HG03175 (cell line): ENCODE data around the gene SNN.

Experiments used
- ATAC-seq: cut with Tn5 transposase; IDR thresholded peaks from one replicate; pipeline ENCODE4 v1.9.1; 2021; ENCODE audit warnings: mild to moderate bottlenecking, moderate library complexity; ENCODE audit not compliant: unreplicated experiment

The SNN gene

DNA sequence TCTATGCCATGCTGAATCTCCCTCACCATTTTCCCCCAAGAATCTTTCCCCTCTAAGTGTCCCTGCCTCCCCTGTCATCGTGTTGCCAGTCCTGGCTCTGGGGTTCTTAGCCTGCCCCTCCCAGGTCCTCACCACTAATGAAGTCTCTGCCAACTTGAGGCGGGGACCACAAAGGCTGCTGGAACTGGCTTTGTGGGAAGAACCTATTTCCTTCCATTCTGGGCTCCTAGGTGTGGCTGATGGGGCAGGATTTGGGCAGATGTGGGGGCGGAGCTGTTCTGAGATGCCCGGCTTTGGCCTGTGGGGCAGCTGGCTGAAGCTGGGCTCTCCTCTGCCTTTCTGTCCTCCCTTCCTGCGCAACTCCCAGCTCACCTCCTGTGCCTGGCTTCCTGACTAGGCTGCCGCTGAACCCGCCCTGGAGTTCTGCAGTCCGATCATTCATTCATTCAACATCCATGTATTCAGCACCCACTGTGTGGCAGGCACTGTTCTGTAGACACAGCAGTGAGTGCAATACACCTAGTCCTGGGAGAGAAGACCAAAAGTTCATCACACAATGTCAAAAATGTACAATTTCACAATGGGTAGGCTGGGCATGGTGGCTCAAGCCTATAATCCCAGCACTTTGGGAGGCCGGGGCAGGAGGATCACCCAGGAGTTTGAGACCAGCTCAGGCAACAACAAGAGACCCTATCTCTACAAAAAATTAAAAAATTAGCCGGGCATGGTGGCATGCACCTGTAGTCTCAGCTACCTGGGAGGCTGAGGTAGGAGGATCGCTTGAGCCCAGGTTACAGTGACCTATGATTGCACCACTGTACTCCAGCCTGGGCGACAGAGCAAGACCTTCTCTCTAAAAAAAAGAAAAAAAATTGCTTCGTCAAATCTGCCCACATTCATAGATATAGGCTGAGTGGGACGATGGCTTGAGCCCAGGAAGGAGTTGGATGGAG, 1.9 kb upstream of the SNN start:
- no peak for ATAC-seq

DNA sequence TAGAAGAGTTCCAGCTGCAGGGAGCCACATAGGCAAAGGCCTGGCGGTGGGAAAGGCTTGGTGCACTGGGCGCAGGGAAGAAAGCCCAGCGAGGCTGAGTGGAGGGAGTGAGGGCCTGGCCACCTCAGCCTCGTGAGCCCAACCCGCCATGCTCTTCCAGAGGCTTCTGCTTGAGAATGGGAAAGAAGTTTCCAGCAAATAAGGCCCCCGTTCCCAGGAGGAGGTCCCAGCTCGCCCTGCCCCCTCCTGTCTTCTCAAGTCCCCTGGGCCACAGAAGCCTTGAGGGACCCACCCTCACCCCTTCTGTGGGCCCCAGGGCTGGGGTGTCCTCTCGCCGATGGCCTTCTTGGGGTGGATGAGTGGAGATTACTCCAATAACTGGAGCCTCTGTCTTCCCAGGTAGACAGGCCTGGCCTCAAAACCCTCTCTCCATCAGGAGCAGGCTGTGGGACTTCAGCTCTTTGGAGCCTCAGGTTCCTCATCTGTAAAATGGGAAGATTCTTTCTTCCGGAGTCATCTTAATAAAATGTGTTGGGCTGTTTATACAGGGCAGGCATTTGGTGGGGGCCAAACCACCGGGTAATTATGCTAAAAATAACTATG, 933 bp upstream of the SNN start:
- no peak for ATAC-seq

DNA sequence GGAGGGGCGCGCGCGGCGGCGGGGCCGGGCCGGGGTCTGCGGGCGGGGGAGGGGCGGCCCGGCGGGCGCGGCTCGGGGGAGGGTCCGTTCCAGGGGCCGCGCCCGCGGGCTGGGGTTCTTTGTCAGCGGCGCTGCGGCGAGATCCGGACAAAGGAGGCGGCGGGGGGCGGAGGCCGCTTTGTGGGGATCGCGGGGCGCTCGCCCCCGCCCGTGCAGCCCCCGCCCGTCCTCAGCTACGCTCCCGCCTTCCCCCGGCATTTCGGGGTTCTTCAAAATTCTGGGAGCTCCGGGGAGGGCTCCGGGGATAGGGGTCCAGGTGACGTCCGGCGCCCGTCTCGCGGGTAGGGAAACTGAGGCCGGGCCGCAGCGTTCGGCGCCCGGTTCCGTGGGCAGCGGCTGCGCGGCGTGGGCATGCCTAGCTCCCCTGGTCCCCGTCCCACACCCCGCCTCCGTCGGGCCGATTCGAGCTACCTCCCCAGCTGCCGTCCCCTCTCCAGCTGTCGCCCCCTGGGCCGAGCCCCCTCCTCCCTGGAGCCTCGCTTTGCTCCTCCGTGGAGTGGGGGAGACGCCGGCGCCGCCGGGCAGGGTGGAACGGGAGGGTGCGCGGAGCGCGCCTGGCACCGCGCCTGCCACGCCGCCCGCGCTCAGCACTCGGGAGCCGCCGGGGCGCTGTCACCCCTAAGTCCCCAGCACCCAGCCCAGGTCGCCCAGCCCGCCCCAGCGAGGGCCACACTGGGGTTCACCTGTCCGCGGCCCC, 546 bp downstream of the SNN start:
- no peak for ATAC-seq

DNA sequence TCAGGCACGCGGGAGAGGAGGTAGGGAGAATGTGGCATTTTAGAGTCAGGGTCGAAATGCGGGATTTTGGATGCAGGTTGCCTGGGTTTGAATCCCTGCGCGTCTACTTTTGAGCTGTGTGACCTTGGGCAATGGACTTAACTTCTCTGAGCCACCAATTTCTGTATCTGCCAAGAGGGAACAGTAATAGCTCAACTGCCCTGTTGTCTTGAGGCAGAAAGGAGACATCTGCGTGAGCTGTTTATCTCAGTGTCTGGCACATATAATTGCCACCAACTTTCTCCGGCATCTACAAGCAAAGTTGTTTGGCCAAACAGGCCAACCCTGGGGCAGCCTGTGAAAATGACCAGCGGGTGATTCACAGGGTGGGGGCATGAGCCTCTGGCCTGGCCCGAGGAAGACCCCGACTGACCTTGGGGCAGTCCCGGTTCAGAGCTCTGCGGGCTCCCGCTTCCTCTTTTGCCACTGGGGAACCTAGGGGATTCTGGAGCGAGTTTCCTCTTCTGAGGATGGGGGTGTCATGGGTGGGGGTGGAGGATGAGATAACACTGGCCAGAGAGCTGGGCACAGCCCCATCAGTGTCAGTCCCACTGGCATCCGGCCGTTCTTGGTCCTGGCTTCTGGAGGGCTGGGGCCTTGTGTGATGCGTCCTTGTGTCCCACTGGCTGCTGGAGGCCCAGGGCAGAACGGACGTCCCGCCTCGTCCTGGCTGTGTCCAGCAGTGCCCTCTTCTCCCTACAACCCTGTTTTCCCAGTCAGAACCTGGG, 1.3 kb downstream of the SNN start:
- no peak for ATAC-seq

DNA sequence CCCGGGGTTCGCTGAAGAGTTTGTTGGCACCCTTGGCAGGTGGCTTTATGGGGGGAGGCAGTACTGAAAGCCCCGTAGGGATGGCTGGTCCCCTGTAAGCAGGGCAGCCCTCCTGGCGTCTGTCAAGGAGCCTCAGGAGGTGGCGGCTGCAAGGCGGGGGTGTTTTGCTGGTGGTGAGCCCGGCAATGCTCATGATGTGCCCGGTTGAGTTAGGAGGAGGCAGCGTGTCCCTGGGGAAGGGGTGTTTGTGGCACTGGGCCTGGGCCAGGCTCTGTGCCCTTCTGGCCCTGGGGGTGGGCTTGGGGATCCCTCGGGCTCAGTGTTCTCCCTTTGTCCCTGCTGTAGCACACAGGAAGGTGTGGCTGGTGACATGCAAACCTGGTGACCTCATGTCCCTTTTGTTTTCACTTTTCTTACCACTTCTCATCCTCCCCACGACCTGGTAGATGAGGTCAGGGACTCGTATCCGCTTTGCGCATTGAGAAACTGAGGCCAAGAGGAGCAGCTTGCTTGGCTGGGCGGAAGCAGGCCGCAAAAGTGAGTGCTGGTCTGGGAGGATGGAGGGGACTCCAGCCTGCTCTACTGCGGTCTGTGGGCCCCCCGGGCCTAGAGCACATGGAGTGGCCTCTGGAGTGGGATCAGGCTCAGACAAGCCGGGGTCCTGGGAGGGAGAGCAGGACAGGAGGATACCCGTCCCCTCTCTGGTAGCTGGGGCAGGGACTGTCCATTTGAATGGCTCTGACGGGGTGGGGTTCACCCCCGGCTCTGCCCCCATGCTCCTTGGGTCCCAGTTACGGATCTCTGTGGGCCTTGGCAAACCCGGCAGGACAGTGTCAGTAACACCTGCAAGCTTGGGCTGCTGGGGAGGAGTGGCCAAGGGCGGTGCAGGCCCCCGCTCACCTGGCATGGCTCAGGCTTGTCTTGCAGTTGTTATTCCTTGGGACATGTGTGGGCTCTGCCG, 2.2 kb downstream of the SNN start:
- peak; percentile 38 for ATAC-seq

DNA sequence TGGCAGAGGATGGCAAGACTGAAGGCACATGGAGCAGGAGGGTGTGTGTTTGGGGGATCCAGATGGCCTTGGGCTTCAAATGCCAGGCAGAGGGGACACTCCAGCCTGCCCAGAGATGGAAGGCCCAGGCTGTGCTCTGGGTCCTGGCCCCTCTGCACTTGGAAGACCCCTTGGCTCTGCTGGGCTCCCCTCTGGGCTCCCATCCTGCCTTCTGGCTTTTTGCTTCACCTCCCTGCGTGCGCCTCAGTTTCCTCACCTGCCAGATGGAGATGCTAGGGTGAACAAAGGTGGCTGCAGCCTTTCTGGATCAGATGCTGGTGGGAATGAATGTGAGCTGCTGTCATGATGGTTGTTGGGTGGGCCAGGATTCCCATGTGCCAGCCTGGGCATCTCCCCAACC, 3.0 kb downstream of the SNN start:
- no peak for ATAC-seq

DNA sequence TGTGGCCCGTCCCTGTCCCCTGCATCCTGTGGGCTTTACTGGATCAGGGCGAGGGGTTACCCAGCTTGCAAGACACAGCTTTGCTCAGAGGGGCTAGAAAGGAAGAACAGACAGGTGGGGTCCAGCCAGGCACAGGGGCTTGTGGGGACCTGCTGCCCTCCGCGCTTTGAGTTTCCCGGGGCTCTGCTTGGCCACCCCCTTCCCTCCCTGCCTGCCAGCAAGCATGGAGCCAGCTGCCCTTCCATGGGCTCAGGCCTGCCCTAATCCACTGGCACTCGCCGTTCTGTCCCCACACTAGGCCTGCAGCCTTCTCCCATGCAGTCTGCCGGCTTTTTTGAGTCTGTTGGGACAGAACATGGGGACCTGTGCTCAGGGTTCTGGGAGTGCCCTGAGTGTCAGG, 3.4 kb downstream of the SNN start:
- no peak for ATAC-seq

DNA sequence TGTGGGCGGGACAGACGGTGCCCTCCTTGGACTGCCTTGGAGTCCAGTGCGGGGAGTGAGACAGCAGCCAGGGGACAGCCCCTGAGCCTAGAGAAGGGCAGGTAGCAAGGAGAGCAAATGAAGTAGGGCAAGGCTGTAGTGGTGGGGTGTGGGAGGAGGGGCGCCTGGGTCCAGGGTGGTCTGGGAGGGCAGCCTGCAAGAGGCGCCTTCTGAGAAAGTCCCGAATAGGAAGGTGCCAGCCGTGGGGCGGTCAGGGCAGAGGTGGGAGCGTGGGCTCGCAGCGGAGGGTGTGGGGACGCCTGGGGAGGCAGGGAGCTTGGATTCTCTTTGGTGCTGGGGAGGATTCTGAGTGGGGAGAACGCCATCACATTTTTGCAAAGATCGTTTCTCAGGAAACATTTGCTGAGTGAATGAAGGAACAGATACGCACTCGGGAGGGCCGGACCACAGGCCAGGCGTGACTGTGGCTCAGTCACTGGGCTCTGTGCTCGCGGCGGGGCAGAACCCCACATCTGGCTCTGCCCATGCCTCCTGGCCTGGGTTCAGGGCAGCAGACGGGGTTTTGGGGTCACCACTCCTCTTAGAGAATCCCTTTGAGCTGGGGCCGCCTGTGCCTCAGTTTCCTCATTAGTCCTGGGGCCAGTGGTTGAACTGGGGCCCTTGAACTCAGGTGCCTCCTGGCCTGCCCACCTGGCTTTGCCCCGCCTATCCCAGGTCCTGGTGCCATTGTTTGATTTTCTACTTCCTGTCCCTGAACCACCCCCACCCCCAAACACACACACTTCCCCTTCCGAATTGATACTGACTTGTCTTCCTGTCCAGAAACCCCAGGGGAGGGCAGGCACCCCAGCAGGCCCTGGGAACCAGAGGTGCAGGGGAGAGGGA, 4.2 kb downstream of the SNN start:
- peak; percentile 23 for ATAC-seq

DNA sequence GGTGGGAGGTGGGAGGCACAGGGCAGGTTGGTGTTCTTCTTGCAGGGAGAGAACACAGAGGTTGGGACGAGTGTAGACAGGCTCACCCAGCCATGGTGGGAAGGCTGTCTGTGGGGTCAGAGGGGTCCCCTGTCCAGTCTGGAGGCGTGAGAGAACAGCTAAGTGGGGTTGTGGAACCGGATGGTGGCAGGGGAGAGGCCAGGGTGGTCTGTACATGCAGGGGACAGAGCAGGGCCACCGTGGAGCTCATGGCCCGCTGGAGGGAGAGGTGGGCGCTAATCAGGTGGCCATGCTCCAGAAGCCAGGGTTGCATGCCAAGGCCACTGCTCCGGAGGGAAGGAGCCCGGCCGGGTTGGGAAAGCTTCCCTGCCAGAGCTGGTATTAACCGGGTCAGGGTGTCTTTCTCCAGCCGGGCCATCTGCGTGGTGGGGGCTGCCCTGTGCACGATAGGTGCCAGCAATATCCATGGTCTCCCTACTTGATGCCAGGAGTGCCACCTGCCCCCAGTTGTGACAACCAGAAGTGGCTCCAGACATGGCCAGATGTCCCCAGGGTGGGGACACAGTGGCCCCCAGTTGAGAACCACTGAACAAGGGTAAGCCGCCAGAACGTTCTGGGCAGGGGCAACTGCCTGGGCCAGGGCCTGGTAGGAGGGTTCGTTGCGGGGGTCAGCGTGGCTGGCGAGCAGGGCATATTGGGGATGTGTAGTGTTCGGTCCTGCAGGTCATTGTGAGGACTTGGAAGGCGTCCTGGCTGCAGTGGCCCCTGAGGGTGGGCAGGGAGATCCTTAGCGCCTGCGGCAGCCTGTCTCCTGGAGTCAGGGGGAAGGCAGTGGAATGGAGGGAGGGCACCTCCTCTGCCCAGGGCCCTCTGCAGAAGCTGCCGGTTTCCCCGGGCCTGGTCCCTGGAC, 5.1 kb downstream of the SNN start:
- no peak for ATAC-seq

DNA sequence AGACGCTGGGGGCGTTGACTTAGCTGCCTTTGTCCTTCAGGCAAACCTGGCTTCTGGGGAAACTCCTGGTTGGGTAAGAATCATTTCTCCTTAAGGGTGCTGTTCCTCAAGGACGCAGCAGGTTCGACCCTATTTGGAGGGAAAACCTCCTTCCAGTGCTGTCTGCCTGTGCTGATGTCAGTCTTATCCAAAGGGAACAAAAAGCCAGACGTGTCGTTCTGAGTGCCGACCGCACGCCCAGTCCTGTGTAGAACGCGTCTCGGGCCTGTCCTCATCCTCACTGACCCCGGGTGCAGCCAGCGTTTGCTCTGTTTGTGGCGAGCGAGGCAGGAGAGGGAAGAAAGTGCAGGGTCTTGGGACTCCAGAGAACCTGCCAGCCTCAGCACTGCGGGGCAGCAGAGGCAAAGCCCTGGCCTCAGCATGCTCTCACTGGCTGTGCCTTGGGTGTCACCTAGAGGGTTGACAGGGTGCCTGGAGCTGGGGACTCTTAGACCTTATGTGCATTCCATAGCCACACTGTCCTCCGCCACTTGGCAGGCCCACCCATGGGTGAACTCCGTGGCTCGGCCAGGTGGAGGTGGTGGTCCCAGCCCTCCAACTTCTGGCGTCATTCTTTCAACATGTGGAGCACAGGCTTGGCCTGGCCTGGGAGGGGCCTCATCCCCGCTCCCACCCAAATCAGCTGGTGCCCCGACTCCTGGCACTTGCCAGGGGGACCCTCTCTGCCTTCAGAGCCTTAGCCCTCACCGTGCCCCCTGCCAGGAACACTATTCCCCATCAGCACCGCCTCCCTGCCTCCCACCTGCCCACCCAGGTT, 6.0 kb downstream of the SNN start:
- no peak for ATAC-seq

DNA sequence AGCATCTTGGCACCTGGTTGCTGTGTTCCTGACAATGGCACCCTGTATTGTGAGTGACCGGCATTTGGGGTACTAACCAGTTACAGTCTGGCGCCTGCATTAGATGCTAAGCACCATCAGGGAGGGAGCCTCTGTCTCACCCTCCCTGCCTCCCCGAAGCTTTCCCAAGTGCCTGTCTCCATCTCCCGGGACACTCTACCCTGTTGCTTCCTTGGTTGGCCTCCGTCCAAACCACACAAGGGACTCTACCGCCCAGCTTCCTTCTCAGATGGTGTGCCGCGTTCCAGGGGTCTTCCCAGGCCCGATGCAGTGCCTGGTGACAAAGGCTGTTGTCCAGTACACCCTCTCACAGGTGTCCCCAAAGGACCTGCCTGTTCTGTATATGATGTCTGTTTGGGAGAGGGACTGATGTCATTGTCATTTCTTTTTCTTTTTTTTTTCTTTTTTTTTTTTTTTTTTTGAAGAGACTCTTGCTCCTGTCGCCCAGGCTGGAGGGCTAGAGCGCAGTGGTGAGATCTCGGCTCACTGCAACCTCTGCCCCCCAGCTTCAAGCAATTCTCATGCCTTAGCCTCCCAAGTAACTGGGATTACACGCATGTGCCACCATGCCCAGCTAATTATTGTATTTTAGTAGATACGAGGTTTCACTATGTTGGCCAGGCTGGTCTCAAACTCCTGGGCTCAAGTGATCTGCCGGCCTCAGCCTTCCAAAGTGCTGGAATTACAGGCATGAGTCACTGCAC, 6.7 kb downstream of the SNN start:
- ATAC-seq: no peak

DNA sequence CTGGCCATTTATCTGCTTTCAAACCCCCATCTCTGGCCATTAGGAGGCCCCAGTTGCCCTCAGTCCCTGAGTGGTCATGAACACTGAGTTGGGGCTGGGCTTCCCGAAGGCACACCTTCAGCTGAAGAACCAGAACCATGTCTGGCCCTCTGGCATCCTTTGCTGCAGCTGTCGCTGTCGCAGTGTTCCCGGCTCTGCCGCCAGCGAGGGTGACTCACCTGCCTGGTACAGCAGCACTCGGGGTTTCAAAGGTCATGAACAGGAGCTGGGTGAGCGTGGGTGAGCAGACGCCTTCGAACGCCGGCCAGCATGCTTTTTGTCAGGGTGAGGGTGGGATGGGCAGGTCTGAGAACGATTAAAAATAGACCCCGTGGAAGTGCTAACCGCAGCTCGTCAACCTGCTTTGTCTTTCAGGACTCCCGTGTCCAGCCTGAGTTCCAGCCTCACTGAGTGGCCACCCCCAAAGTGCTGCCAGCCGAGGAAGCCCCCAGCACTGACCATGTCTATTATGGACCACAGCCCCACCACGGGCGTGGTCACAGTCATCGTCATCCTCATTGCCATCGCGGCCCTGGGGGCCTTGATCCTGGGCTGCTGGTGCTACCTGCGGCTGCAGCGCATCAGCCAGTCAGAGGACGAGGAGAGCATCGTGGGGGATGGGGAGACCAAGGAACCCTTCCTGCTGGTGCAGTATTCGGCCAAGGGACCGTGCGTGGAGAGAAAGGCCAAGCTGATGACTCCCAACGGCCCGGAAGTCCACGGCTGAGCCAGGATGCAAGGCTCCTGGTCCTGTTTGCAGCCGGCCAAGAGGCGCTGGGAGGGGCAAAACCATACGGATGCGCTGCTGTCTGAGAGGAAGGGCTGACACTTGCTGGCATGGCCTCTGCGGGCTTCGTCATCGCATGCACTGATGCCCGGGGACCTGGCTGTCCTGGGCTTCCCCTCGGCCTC, 7.6 kb downstream of the SNN start:
- ATAC-seq: no peak

DNA sequence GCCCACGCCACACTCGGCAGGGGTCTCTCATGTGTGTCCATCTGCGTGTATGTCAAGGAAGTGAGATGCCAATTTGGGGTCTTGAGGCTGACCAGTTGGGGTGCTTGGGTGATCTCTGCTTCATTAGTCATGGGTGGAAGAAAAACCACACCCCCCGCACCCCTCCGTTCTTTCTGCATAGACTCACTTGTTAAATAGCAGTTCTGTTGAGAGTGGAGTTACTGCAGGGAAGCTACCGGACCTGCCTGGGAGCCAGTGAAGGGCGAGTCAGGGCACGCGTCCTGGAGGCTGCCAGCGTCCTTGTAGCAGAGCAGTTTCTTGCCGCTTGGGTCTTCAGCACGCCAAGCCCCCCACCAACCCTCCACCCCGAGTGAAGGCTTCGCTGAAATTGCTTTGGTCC, 8.5 kb downstream of the SNN start:
- no peak for ATAC-seq

DNA sequence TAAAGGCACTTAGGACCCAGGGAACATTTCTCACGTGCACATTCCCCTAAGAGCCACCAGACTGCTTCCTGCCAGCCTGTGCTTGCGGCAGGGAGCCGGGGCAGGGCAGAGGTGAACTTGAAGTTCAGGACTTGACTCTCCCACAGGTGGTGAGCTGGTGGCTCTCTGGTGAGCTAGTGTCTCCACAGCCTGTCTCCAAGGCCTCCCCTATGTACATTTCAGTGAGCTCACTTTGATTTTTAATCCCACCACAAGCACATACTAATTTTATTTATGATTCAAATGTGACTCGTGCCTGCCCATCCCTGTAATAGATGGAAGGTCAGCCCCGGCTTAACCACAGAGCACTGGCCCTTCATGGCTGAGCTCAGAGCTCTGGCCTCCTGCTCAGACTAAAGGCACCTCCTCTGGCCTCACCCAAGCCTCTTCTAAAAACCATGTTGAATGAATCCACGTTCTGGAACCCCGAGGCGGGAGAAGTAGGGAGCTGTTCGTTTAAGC, 9.2 kb downstream of the SNN start:
- no peak for ATAC-seq
